Measurements from ENCODE around the gene TMEM131. TPM values are rescaled to one million over a fixed set of nuclear protein-coding genes. Genes with fewer than 3 reads are reported as not detected.

TMEM131 gene
- total RNA-seq, 4 donors from 2014 or later = 24.1 to 44.6 (median 34.4) TPM

DNA sequence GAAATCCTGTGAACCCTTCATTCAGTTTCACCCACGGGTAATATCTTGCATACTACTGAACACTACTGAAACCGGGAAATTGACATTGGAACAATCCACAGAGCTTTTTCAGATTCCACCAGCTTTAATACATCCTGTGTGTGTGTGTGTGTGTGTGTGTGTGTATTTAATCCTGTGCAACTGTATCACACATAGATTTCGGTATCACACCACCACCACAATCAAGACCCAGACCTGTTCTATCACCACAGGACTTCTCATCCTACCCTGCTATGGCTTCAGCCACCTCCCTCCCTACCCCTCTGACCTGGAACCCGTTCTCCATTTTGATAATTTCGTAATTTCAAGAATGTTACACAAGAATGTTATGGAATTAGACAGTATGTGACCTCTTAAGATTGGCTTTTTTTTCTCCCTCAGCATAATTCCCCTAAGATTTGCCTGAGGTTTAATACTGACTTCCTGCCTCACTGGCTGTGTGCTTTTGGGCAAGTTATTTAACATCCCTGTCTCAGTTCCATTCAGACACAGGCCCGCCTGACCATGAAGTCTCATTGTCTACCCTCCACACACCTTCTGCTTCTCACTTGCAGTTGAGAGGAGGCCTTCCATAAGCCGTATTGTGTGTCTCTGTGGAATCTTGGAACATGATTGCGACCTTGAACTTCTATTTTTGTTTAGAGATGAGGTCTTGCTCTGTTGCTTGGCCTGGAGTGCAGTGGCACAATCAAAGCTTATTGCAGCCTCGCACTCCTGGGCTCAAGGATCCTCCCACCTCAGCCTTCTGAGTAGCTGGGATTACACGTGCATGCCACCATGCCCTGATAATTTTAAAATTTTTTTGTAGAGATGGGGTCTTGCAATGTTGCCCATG lies 14.4 kb upstream of the TMEM131 start:
- DNase-seq (ENCODE audit: low spot score) (no peak), ATAC-seq (ENCODE audit: low FRiP score) (no peak)
- no peak for TF ChIP-seq CTCF (IDR thresholded peaks at IDR 0.05)

DNA sequence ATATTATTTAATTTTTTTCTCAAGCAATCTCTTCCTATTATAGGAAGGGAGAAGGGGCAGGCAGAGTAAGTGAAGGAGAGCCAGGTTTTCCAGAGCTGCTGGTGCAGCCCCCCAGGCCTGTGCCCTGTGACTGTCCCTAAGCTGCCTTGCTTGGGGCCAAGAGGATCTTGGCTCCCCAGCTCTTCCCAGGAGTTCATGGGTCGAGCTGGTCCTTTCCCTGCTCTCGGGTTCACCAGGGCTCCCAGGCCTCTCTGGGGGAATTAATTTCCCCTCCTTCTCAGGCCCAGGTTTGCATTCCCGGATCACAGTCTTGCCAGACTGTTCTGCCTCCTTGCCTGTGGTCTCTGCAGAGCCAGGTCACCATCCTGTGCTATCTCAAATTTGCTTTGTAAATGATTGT lies 12.7 kb upstream of the TMEM131 start:
- DNase-seq (ENCODE audit: low spot score) (no peak), ATAC-seq (ENCODE audit: low FRiP score) (no peak)
- TF ChIP-seq CTCF (IDR thresholded peaks at IDR 0.05) = no peak

GRCh38 chr2:98006378-98006777 lies 10.6 kb upstream of the TMEM131 start:
- DNase-seq (ENCODE audit: low spot score) = no peak
- no peak for ATAC-seq (ENCODE audit: low FRiP score)
- no peak for TF ChIP-seq CTCF (IDR thresholded peaks at IDR 0.05)

- no peak for TF ChIP-seq CTCF (IDR thresholded peaks at IDR 0.05)
- DNase-seq (ENCODE audit: low spot score) = no peak
- ATAC-seq (ENCODE audit: low FRiP score) = no peak
Measured at GRCh38 chr2:98004613-98005012, 8.9 kb upstream of the TMEM131 start.

DNA sequence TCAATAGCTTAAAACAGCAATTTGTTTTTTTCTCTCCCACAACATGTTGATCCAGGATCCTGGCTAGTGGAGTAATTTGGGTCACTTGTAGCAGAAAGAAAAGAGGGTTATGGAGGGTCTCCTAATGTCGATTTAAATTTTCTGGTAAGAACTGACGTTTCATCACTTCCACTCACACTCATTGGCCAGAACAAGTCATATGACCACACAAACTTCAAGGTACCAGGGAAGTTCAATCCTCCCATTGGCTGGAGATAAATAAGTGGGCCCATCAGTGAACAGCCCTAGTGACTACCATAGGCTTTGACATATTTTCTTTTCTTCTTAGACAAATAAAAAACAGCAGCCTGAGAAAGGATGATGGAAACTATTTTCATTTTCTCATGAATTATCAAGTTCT lies 8.3 kb upstream of the TMEM131 start:
- ATAC-seq (ENCODE audit: low FRiP score) (no peak), DNase-seq (ENCODE audit: low spot score) (no peak)
- no peak for TF ChIP-seq CTCF (IDR thresholded peaks at IDR 0.05)

DNA sequence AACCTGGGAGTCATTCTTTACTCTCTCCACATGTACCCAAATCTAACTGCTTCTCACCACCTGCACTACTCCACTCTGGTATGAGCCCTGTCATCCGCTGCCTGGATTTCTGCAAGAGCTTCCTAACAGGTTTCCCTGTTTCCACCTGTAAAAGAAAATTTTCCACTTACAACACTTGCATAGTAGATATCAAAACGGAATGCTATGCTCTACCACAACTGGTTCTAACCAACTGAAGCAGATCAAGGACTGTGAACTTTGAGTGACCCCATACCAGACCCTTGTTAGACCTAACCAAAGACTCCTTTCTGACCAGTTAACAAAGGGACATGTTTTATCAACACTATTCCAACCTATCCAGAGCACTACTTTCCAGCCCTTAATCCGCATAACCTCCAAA lies 3.8 kb upstream of the TMEM131 start:
- TF ChIP-seq CTCF (IDR thresholded peaks at IDR 0.05) = no peak
- ATAC-seq (ENCODE audit: low FRiP score) (no peak), DNase-seq (ENCODE audit: low spot score) (no peak)

- TF ChIP-seq CTCF (IDR thresholded peaks at IDR 0.05) = no peak
- DNase-seq (ENCODE audit: low spot score) (no peak), ATAC-seq (ENCODE audit: low FRiP score) (no peak)
Measured at GRCh38 chr2:97998431-97999005, 2.8 kb upstream of the TMEM131 start.

Data from omental fat pad (tissue), 4 donors.